GM19455 (cell line): ENCODE data around the gene MIF4GD.
"Not testable (repeated sequence)": the region's sequence is repeated elsewhere in the genome, so short reads cannot be mapped to it uniquely, and the experiment has no call there.

Experiments
- ATAC-seq: cut with Tn5 transposase; IDR thresholded peaks from one replicate; pipeline ENCODE4 v1.9.1; 2021; ENCODE audit not compliant: unreplicated experiment

MIF4GD gene

GRCh38 chr17:75270966-75271232 is at the start of gene MIF4GD:
Gene MIF4GD, minus strand, starts transcription at chr17:75271231. Its CDS starts 1,036 bp downstream, at chr17:75270195.
- no peak for ATAC-seq

- peak; percentile 50 for ATAC-seq
Measured at GRCh38 chr17:75319904-75320691, 49.1 kb upstream of the MIF4GD start.

GRCh38 chr17:75318615-75319222 is 47.7 kb upstream of the MIF4GD start:
- ATAC-seq: no peak

GRCh38 chr17:75318211-75318610 is 47.2 kb upstream of the MIF4GD start:
- ATAC-seq: no peak

DNA sequence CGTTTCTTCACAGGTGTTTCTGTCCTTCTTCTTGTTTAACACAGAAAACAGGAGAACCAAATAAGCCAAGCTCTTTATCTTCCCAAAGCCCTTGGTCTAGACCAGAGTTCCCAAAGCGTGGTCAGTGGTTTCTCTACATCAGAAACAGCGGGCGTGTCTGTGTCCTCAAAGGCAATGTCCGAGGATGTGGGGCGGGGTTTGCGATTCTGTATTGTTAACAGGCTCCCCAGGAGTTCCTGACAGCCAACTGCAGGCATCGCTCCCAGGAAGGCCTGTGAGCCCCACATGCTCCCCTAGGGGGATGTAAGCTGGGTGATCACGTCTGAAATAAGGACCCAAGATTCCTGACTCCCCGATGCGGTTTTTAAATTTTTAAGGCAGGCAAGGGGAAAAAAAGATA is 46.6 kb upstream of the MIF4GD start:
- ATAC-seq: no peak

GRCh38 chr17:75316253-75316652 is 45.2 kb upstream of the MIF4GD start:
- no peak for ATAC-seq

- no peak for ATAC-seq
Measured at GRCh38 chr17:75315541-75316243, 44.7 kb upstream of the MIF4GD start.

GRCh38 chr17:75313941-75314551 is 43.0 kb upstream of the MIF4GD start:
- ATAC-seq: no peak

DNA sequence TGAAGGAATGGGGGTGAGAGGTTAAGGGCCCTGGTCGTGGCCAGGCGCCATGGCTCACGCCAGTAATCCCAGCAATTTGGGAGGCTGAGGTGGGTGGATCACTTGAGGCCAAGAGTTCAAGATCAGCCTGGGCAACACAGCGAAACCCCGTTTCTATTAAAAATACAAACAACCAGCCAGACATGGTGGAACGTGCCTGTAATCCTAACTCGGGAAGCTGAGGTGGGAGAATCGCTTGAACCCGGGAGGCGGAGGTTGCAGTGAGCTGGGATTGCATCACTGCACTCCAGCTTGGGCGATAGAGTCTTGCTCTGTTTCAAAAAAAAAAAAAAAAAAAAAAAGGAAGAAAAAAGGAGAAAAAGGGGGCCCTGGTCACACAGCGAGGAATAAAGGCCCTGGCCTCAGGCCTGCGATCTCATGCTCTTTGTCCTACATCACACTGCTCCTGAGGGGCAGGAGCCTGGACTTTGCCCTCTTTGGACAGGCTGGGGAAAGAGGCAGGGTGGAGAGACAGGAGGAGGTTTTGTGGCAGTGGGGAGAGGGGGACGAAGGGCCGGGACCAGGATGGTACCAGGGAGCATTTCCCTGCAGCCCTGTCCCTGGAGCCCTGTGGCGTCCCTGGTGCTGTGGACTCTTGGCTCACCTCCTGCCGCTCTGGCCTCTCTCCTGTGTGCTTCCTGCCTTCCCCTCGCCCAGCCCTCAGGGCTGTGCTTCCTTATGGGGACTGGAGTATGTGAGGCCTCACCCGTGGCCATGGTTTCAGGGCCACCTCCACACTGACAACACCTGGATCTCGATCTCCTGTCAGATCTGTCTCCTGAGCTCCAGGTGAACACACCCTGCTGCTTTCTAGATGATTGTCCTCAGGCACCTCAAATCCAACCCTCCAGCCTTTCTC is 38.0 kb upstream of the MIF4GD start:
- ATAC-seq: no peak

DNA sequence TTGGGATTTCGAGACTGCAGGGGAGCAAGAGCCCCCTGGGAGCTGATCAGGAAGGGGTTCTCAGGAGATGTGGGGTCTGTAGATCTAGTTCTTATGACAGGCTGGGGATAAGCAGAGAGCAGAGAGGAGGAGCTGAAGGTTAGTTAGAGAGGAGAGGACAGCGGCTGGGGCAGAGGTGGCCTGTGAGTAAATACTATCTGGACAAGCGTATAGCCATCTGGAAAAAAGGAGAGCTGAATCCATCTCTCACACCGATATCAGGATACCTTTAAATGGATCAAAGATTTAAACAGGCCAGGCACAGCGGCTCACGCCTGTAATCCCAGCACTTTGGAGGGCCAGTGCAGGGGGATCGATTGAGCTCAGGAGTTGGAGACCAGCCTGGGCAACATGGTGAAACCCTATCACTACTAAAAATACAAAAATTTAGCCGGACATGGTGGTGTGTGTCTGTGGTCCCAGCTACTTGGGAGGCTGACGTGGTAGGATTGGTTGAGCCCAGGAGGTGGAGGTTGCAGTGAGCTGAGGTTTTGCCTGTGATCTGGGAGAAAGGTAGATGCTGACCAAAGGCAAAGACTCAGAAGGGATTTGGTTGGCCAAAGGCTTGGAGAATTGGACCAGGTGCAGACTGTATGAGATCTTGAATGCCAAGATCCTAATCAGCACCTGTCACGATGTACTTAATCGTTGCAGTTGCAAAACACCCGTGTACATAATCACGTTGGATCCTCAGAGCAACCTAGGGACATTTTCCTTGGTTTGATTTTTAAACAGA is 37.1 kb upstream of the MIF4GD start:
- ATAC-seq: no peak

DNA sequence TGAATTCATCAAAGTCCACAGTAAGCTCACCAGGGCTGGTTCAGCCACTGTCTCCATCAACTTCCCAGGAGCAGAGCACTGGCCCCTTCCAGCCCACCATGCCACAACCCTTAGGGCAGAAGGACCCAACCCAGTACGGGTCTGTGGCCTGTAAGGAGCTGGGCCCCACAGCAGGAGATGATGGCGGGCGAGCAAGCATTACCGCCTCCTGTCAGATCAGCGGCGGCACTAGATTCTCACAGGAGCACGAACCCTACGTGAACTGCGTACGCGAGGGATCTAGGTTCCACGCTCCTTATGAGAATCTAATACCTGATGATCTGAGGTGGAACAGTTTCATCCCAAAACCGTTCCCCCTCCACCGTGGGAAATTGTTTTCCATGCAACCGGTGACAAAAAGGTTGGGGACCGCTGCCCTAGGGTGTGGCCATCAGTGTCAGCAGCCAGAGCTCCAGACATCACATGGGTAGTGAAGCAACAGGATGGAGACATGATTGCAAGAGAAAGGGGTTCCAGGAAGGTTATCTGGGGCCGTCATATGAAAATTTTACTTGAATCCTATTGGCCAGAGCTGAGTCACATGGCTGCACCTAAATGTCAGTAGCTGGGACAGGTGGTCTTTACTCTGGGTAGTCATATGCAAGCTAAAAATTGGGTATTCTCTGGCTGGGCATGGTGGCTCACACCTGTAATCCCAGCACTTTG is 30.6 kb upstream of the MIF4GD start:
- ATAC-seq: no peak

GRCh38 chr17:75301049-75301448 is 30.0 kb upstream of the MIF4GD start:
- no peak for ATAC-seq

DNA sequence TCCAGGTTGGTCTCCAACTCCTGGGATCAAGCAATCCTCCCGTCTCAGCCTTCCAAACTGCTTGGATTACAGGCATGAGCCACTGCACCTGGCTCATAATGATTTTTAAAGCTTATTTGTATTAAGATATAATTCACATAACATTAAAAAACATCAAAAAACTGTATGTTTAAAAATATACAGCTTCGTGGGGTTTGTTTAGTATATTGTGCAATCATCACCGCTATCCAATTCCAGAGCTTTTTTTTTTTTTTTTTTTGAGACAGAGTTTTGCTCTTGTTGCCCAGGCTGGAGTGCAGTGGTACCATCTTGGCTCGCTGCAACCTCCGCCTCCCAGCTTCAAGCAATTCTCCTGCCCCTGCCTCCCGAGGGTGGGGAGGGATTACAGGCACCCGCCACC is 29.2 kb upstream of the MIF4GD start:
- ATAC-seq: no peak

DNA sequence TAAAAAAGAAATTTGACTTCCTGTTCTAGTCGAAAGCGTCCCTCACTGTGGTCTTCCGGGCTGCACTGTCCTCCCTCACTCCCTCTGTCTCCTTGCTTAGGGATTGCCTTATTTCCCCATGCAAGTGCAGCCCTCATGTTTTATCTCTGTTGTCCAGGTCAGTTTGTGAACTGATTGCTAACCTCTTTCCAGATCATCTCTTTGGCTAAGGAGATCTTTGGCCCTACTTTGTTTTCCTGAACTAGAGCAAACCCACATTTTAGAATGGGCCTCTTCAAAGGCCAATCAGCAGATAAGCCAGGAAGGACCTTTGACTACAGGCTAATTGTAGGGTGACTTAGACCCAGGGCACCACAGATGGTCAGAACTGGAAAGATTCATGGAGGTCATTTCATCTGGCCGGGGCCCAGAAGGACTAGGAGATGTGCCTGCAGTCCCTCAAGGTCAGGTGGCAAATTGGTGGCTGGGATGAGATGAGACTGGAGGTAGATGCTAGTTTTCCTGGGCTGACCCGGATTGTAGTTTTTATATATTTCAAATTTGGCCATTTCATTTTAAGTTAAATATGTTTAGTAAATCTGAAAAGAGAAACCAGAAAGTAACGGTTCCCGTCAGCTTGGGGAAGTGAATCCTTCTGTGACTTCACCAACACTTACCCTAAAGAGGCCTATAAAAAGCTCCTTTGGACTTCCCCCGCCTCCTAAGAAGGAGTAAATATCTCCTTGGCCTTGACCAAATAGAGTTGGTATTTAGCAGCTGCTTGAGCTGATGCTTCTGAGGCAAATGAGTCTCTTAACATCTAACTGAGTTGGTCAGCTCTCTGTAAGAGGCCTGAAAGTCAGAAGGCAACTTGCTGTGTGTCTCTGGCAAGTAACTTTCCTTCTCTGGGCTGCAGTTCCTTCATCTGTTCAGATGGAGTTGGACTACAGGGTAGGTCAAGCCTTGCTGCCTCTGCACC is 24.4 kb upstream of the MIF4GD start:
- peak; percentile 69 for ATAC-seq

- not testable (repeated sequence) for ATAC-seq
Measured at GRCh38 chr17:75292810-75293448, 21.9 kb upstream of the MIF4GD start.

- ATAC-seq: no peak
Measured at GRCh38 chr17:75289832-75290337, 18.9 kb upstream of the MIF4GD start.

GRCh38 chr17:75289115-75289831 is 18.2 kb upstream of the MIF4GD start, which contains the start of gene SLC25A19:
Gene SLC25A19, minus strand, starts transcription at chr17:75289433. Its CDS starts 2,669 bp downstream, at chr17:75286764.
- peak; percentile 87 for ATAC-seq
